Ishikawa (cell line): ENCODE measurements around the gene SLIT3.

Source experiments
- CREB1 ChIP-seq: IDR thresholded peaks from 2 replicates; pipeline ENCODE4 v1.6.1; 2012; ENCODE audit warnings: low read depth
- EGR1 ChIP-seq: IDR thresholded peaks from 2 replicates; pipeline ENCODE4 v1.6.1; 2012
- EP300 ChIP-seq: IDR thresholded peaks from 2 replicates; pipeline ENCODE4 v1.6.1; 2012; ENCODE audit warnings: borderline replicate concordance
- FOXM1 ChIP-seq: IDR thresholded peaks from 2 replicates; pipeline ENCODE4 v1.6.1; 2012; ENCODE audit warnings: low read depth, borderline replicate concordance
- MAX ChIP-seq: IDR thresholded peaks from 2 replicates; pipeline ENCODE4 v1.6.1; 2012
- RAD21 ChIP-seq: IDR thresholded peaks from 2 replicates; pipeline ENCODE4 v1.6.1; 2012; ENCODE audit warnings: low read depth
- REST ChIP-seq: IDR thresholded peaks from 2 replicates; pipeline ENCODE4 v1.6.1; 2012; ENCODE audit warnings: low read depth, mild to moderate bottlenecking
- TAF1 ChIP-seq: IDR thresholded peaks from 2 replicates; pipeline ENCODE4 v1.6.1; 2012; ENCODE audit warnings: low read depth, mild to moderate bottlenecking
- TEAD4 ChIP-seq: IDR thresholded peaks from 2 replicates; pipeline ENCODE4 v1.6.1; 2012
- USF1 ChIP-seq: IDR thresholded peaks from 2 replicates; pipeline ENCODE4 v1.6.1; 2012
- YY1 ChIP-seq: IDR thresholded peaks from 2 replicates; pipeline ENCODE4 v1.6.1; 2012; ENCODE audit warnings: low read depth

GRCh38 chr5:169244812-169245211 lies 56.1 kb downstream of the SLIT3 start:
- TF ChIP-seq TAF1 (no peak), YY1 (no peak), REST (no peak), CREB1 (no peak), EP300 (no peak), MAX (no peak), TEAD4 (no peak), FOXM1 (no peak), RAD21 (no peak), USF1 (no peak), EGR1 (no peak)
